AG10803 (cell line): Measurements from ENCODE around the gene SPDEF.

Experiments used
- DNase-seq: peaks from one replicate; pipeline ENCODE4 v3.0.0; 2010; ENCODE audit warnings: low read depth
- H3K4me3 ChIP-seq: 2 replicates; pipeline ENCODE4 v1.5.1; 2011; ENCODE audit warnings: mild to moderate bottlenecking, low read length, control low read depth
- CTCF ChIP-seq: conservative IDR thresholded peaks from 2 replicates; pipeline ENCODE4 v1.5.1; 2011; ENCODE audit warnings: mild to moderate bottlenecking, low read length, control low read depth, inconsistent platforms

Gene SPDEF

DNA sequence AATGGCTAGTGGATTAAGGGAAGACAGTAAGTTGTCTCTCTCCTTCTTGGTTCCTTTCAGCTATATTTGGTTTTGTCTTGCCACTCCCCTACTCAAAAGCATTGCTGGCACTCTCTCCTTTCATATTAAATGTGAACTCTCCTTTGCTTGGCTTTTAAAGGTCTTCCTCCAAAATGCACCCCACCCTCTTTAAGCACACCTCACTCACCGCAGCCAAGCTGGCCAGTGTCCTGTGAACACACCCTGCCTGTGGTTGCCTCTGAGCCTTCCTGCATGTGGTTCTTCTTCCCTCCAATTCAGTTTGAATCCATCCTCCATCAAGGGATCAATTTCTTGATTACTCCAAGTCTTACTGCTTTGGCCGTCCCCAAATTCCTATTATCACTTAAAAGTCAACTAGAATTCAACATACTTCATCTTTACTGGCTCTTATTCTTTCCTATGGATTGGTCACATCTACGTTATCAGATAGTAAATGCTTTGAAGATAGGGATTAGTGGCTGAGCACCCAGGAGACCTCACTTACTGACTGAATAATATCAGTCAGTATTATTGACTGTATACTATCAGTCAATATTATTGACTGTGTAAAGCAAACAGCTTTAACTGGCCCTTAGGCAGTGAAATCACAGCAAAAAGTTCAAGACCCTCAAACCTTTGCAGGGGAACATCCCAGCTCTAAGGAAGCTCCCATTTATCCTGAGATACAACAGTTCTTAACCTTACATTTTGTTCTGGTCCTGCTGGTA, 41.6 kb upstream of the SPDEF start:
- no peak overlapping the region for H3K4me3 ChIP-seq
- no peak for TF ChIP-seq CTCF
- no peak for DNase-seq

GRCh38 chr6:34596798-34597197, 40.7 kb upstream of the SPDEF start:
- no peak for DNase-seq
- no peak overlapping the region for H3K4me3 ChIP-seq
- TF ChIP-seq CTCF, result no peak

DNA sequence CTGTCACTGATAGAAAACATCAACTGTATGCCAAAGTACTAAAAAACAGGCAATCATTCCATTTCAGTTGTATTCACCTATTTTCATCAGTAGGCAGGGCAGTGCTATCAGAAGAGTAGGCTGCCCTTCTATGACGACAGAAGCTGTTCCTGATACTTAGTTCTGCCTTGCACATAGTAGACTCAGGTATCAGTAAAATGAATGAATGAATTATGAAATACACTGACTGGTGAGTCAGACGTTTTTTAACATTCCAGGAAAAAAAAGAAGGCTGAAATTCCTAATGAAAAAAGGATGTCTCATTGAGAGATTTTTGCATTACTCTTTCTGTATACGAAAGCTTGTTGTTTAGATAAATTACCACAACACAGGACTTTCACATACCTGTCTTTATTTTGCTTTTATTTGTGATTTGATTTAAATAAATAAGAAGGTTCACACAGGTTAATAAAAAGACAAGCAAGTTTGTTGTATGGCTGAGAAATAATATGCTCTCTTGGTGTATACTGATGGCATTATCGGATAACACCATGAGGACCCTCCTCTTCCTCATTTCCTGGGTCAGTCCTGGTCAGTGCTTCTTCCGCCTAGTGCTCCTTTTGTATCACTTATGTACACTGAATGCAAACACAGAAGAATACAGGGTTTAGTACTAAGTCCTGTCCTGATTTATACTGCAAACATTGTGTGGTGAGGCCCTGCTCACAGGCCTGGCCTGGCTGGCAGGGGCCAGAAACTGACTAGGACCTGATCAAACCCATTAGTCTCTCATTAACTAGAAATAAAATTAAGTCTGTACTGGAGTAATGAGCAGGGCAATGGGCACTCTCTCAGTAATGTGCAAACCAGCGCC, 39.4 kb upstream of the SPDEF start:
- no peak overlapping the region for H3K4me3 ChIP-seq
- DNase-seq, result peak; percentile 40
- TF ChIP-seq CTCF, result no peak

DNA sequence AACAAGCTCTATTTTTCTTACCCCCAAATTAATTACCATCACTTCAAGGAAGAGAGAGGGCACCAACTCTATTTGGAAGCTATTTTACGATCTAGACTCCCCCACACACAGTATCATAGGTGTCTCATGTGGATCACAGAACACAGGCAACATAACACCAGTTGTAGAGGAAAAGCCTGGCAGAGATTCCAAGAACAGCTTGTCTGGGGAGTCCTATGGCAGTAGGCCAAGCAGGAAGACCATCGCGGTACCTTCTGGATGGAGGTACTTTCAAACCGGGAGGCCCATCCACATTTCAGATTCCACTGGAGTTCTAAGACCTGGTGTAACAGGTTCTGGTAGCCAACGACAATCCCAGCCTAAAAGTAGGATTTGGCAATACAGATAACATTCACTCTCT, 37.6 kb upstream of the SPDEF start:
- H3K4me3 ChIP-seq, result no peak overlapping the region
- no peak for TF ChIP-seq CTCF
- DNase-seq, result no peak

DNA sequence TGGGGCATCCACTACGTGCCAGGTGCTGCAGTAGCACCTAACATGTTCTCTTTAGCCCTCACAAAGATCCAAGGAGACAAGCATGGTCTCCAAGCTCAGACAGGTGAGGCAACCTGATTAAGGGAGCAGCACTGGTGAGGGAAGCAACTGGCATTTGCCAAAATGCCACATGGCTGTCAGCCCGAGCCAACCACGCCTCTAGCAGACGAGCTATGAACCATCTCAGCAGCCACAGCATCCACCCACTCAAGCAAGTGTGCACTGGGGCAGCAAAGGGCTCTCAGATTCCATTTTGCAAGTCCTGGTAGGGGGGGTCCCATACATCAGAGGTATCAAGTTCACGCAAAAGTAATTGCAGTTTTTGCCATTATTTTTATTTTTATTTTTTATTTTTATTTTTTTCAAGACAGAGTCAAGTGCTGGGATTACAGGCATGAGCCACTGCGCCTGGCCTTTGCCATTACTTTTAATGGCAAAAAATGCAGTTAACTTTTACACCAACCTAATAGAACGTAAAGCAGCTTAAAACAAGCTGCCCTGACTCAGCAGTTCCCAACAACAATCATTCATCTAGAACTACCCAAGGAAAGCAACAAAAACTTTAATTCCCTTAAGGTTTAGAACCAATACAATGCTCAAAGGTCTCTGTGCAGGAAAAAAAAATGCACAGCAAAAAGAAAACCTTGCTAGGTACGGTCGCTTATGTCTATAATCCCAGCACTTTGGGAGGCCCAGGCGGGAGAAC, 36.3 kb upstream of the SPDEF start:
- no peak overlapping the region for H3K4me3 ChIP-seq
- no peak for TF ChIP-seq CTCF

GRCh38 chr6:34589691-34590090, 33.6 kb upstream of the SPDEF start:
- no peak for TF ChIP-seq CTCF
- DNase-seq, result no peak
- H3K4me3 ChIP-seq, result no peak overlapping the region

More for the DNA sequence above, 36.3 kb upstream of the SPDEF start:
- no peak for DNase-seq
